K562 (cell line): Measurements from ENCODE around the gene ATXN7. TPM values are rescaled to one million over a fixed set of nuclear protein-coding genes. Genes with fewer than 3 reads are reported as not detected.
A peak's percentile ranks its signal among the peaks of the same experiment; 100 is the strongest.

Source experiments
- ATAC-seq: fragments of 200-7000 bp; cut with Tn5 transposase; 3 replicates; pipeline ENCODE4 v1.9.1; 2020; ENCODE audit warnings: moderate library complexity
- BruUV-seq: library from RNA; stranded (reverse); fragments of 400-500 nt; replicated peaks from 2 replicates; lab custom pipeline; 2021; lab: Mats Ljungman, UMichigan
- CTCF ChIA-PET: fragments of 300-600 bp; formaldehyde crosslinking; extraction: SDS; loops from one replicate; lab custom pipeline; 2021; ENCODE audit warnings: low intra/inter-chr PET ratio; lab: Yijun Ruan, JAX
- POLR2A ChIA-PET: fragments of 300-600, 350-650 bp; sonication (Branson Sonifier 250); formaldehyde crosslinking; extraction: SDS; loops from one replicate; lab custom pipeline; 2021; ENCODE audit warnings: antibody characterized with exemption, inconsistent platforms; lab: Yijun Ruan, JAX
- DNase-seq, 4 experiments: peaks; one replicate each; pipeline versions ENCODE4 v3.0.0 to v3.0.0-alpha.2; 2011 to 2018; ENCODE audit warnings: low spot score in 3 of 4, mixed read lengths in 3 of 4; ENCODE audit errors: extremely low read depth in 1 of 4
- FAIRE-seq: peaks from 2 replicates; lab custom pipeline; 2011; peaks lifted over from hg19 to GRCh38; lab: Jason Lieb, UNC
- H2AFZ ChIP-seq: 2 replicates; pipeline ENCODE4 v1.6.0; 2011; ENCODE audit warnings: low read depth, low read length, control low read depth, inconsistent platforms
- H3K27ac ChIP-seq: fragments of 200-600 bp; 3 replicates; pipeline ENCODE4 v1.8.0; 2011; ENCODE audit warnings: low read depth, mild to moderate bottlenecking, control low read depth, inconsistent platforms, low read length, moderate library complexity, mixed read lengths; ENCODE audit errors: extremely low read depth
- H3K27me3 ChIP-seq, 2 experiments: fragments of 300-600 bp in 1 of 2; 2 replicates in 1 of 2; 3 replicates in 1 of 2; pipeline versions ENCODE4 v1.6.0 to v1.8.0; 2011; ENCODE audit warnings: inconsistent platforms in 2 of 2, low read length in 2 of 2, mild to moderate bottlenecking in 1 of 2, mixed read lengths in 1 of 2, moderate library complexity in 1 of 2; ENCODE audit not compliant: control insufficient read depth in 2 of 2, insufficient read depth in 2 of 2
- H3K36me3 ChIP-seq: fragments of 300-600 bp; 3 replicates; pipeline ENCODE4 v1.8.0; 2011; ENCODE audit warnings: mild to moderate bottlenecking, low read length, inconsistent platforms; ENCODE audit not compliant: control insufficient read depth, insufficient read depth
- H3K4me1 ChIP-seq, 2 experiments: fragments of 200-600 bp in 1 of 2; replicated peaks in 1 of 2; 2 replicates in 1 of 2; 3 replicates in 1 of 2; pipeline versions ENCODE4 v1.5.1 to v1.8.0; 2011; ENCODE audit warnings: inconsistent platforms in 2 of 2, low read length in 2 of 2, mild to moderate bottlenecking in 1 of 2, mixed read lengths in 1 of 2, moderate library complexity in 1 of 2; ENCODE audit not compliant: control insufficient read depth in 2 of 2, insufficient read depth in 2 of 2
- H3K4me2 ChIP-seq: 2 replicates; pipeline ENCODE4 v1.6.1; 2011; ENCODE audit warnings: low read length, control low read depth, inconsistent platforms, mixed read lengths; ENCODE audit not compliant: insufficient read depth
- H3K4me3 ChIP-seq: fragments of 200-600 bp; sonication (generic), shearing (Covaris generic); 2 replicates; pipeline ENCODE4 v1.5.1; 2016; ENCODE audit warnings: control low read depth, inconsistent platforms
- H3K79me2 ChIP-seq: fragments of 200-600 bp; 3 replicates; pipeline ENCODE4 v1.8.0; 2011; ENCODE audit warnings: low read length, inconsistent platforms; ENCODE audit not compliant: control insufficient read depth, insufficient read depth
- H3K9ac ChIP-seq, 2 experiments: 2 replicates each; pipeline versions ENCODE4 v1.6.0 to v1.6.1; 2011; ENCODE audit warnings: low read depth in 2 of 2, low read length in 2 of 2, control low read depth in 1 of 2, inconsistent platforms in 1 of 2, mild to moderate bottlenecking in 1 of 2, mixed read lengths in 1 of 2; ENCODE audit not compliant: insufficient read depth in 1 of 2
- H3K9me1 ChIP-seq: one replicate; pipeline ENCODE4 v1.6.0; 2011; ENCODE audit warnings: inconsistent platforms, mild to moderate bottlenecking, low read length, moderate library complexity; ENCODE audit not compliant: control insufficient read depth, insufficient read depth
- H3K9me3 ChIP-seq: replicated peaks from 2 replicates; pipeline ENCODE4 v1.5.1; 2011; ENCODE audit warnings: low read depth, low read length, inconsistent platforms; ENCODE audit not compliant: control insufficient read depth, insufficient read depth
- H4K20me1 ChIP-seq: replicated peaks from 2 replicates; pipeline ENCODE4 v1.6.1; 2011; ENCODE audit warnings: low read length, inconsistent platforms, mixed read lengths; ENCODE audit not compliant: control insufficient read depth, insufficient read depth
- CHD2 ChIP-seq: IDR thresholded peaks from 2 replicates; pipeline ENCODE4 v1.6.1; 2011; ENCODE audit warnings: low read depth, low read length
- EP400 ChIP-seq: fragments of 450-650 bp; IDR thresholded peaks from 2 replicates; pipeline ENCODE4 v1.6.1; 2017; ENCODE audit warnings: antibody characterized with exemption, mild to moderate bottlenecking, moderate library complexity
- HDAC6 ChIP-seq: IDR thresholded peaks from 2 replicates; pipeline ENCODE4 v1.6.1; 2012; ENCODE audit warnings: low read depth, mild to moderate bottlenecking, control low read depth, inconsistent platforms, low read length, moderate library complexity
- ILF3 ChIP-seq: fragments of 450-650 bp; IDR thresholded peaks from 2 replicates; pipeline ENCODE4 v1.6.1; 2018; ENCODE audit warnings: antibody characterized with exemption, mild to moderate bottlenecking, moderate library complexity, borderline replicate concordance
- POLR2G ChIP-seq: fragments of 200-400 bp; formaldehyde crosslinking; IDR thresholded peaks from 2 replicates; pipeline ENCODE4 v1.6.1; 2017; ENCODE audit warnings: low read depth, mild to moderate bottlenecking, antibody characterized with exemption, low read length, moderate library complexity
- SIX5 ChIP-seq, 2 experiments: IDR thresholded peaks; 2 replicates each; pipeline ENCODE4 v1.6.1; 2011; ENCODE audit warnings: low read length in 2 of 2, borderline replicate concordance in 1 of 2, low read depth in 1 of 2, mild to moderate bottlenecking in 1 of 2, moderate library complexity in 1 of 2; ENCODE audit not compliant: insufficient read depth in 1 of 2
- SMC3 ChIP-seq: conservative IDR thresholded peaks from 2 replicates; pipeline ENCODE4 v1.6.1; 2011; ENCODE audit warnings: low read depth, low read length, improper control_type of control experiment; ENCODE audit not compliant: insufficient read depth
- SNIP1 ChIP-seq: fragments of 450-650 bp; IDR thresholded peaks from 2 replicates; pipeline ENCODE4 v1.7.1; 2017; ENCODE audit warnings: low read depth, mild to moderate bottlenecking
- TRIM24 ChIP-seq, 2 experiments: fragments of 450-650 bp; IDR thresholded peaks; 2 replicates each; pipeline ENCODE4 v1.6.1; 2016
- ZNF3 ChIP-seq: fragments of 250-450 bp; sonication (Bioruptor Pico); IDR thresholded peaks from 2 replicates; pipeline ENCODE4 v1.5.0; 2021; ENCODE audit warnings: mild to moderate bottlenecking, moderate library complexity
- WGBS: fragments of 100-300 bp; shearing (Covaris generic); methylation state at CpG from one replicate; pipeline ENCODE4 v1.1.6; 2016; ENCODE audit warnings: low coverage, mixed read lengths; ENCODE audit not compliant: insufficient coverage; ENCODE audit errors: missing lambda C conversion rate; 5-methylcytosine and 5-hydroxymethylcytosine counted together
- in situ Hi-C: fragments of 300-500 bp; cut with MboI; formaldehyde crosslinking; loops from 4 replicates; pipeline ENCODE4 v1.15.0; 2018; ENCODE audit warnings: inconsistent platforms, mixed read lengths
- intact Hi-C: fragments of 100-400 bp; cut with micrococcal nuclease; formaldehyde crosslinking; loops from 2 replicates; pipeline ENCODE4 v1.14.2; 2022
- polyA plus RNA-seq, 8 experiments: library from polyadenylated mRNA; depleted of rRNA in 4 of 8; stranded (reverse) in 5 of 8; unstranded in 3 of 8; fragments of >200 nt; fragmentation: Nextera tagmentation in 2 of 8; fragmentation: Illumina TruSeq in 1 of 8; extraction: Ambion mirVana in 2 of 8; extraction: Trizol in 1 of 8; gene quantifications; 2 replicates each; pipeline versions ENCODE4 v1.2.1 to v1.2.3, GENCODE V29; 2011 to 2014; ENCODE audit warnings: inconsistent platforms in 1 of 8, missing spikeins in 1 of 8
- total RNA-seq, 7 experiments: library from RNA; depleted of rRNA in 6 of 7; stranded (reverse); fragments of >200 nt in 6 of 7; fragmentation: Illumina TruSeq in 2 of 7; extraction: Trizol in 2 of 7; gene quantifications; 2 replicates each; pipeline versions ENCODE4 v1.2.1 to v1.2.3, GENCODE V29; 2011 to 2021; ENCODE audit warnings: low replicate concordance in 1 of 7

Gene ATXN7
- total and polyA plus RNA-seq, 9 of the 15 experiments (the other 6 are each of a cell fraction or from before 2014, with no cell fraction given) = 0.41 to 9.2 (median 6.7) TPM

- TF ChIP-seq SMC3 (peak; percentile 41; the same call in 1 of the 2 replicates), SNIP1 (no peak)
These were observed 45.2 kb upstream of the ATXN7 start (continued) for GRCh38 chr3:63818282-63819150.

- in situ Hi-C loops (loop anchor here (5.0 to 10.0 kb wide), 2 partner anchors 467 to 1194 kb away; no protein-coding TSS in a partner anchor), intact Hi-C loops (no loop called here)
- Histone ChIP-seq H3K4me3 (no peak within 1 kb of the TSS), H3K4me2 (no peak within 1 kb of the TSS), H3K79me2 (no peaks in the 10 kb centered on the region), H3K27ac (no peak within 1 kb of the TSS), H3K4me1 (no peaks in the 10 kb centered on the region), H3K9ac (no peak within 1 kb of the TSS), H3K27me3 (no peaks in the 10 kb centered on the region), H4K20me1 (no peaks in the 10 kb centered on the region), H2AFZ (no peak within 1 kb of the TSS), H3K36me3 (no peaks in the 10 kb centered on the region), H3K9me1 (no peaks in the 10 kb centered on the region), H3K9me3 (no peaks in the 10 kb centered on the region)
- ChIA-PET CTCF (interaction anchor here (0.6 to 1.8 kb wide), 3 partner anchors 158 to 649 kb away, joined by 6 to 8 read pairs (median 6); no protein-coding TSS in a partner anchor), POLR2A (no interaction called here)
- no TSS peak for BruUV-seq
- DNase-seq (no peak), FAIRE-seq (no peak), ATAC-seq (no peak)
- 100% methylated on average over 1 of the region's 1 CpG for WGBS
- TF ChIP-seq HDAC6 (no peak), CHD2 (no peak), ILF3 (no peak), POLR2G (no peak), TRIM24 (IDR thresholded peaks at IDR 0.05) (no peak), EP400 (no peak), SIX5 (IDR thresholded peaks at IDR 0.05; ENCODE audit: borderline replicate concordance in 1 of 2, insufficient read depth in 1 of 2, low read depth in 1 of 2, low read length in 2 of 2) (no peak), ZNF3 (CRISPR knock-in tag) (no peak)
These were observed 44.6 kb upstream of the ATXN7 start, which contains the start of gene C3orf49 for GRCh38 chr3:63819151-63819398. C3orf49 (plus strand) TSS chr3:63819299; CDS start chr3:63819472, 173 bp downstream.
